ENCODE data around the gene NUP93. TPM values are rescaled to one million over a fixed set of nuclear protein-coding genes. Genes with fewer than 3 reads are reported as not detected.
A peak's percentile ranks its signal among the peaks of the same experiment; 100 is the strongest.

NUP93 gene
- total and polyA plus RNA-seq, 9 of the 15 experiments (the other 6 are each of a cell fraction or from before 2014, with no cell fraction given), result 92.0 to 162 (median 121) TPM

GRCh38 chr16:56732366-56732765 lies 2.4 kb downstream of the NUP93 start:
- 100% methylated on average over 1 of the region's 2 CpGs for WGBS (ENCODE audit: insufficient coverage, low coverage, missing lambda C conversion rate)
- ChIA-PET POLR2A (no interaction called here), CTCF (ENCODE audit: low intra/inter-chr PET ratio) (no interaction called here)
- Histone ChIP-seq H3K27ac (ENCODE audit: extremely low read depth, low read depth, low read length) (no peak overlapping the region), H3K36me3 (ENCODE audit: control insufficient read depth, insufficient read depth, low read length) (peaks cover 31% of the 10 kb centered on the region), H2AFZ (ENCODE audit: low read depth, low read length) (no peak overlapping the region), H3K79me2 (ENCODE audit: control insufficient read depth, insufficient read depth, low read length) (peaks cover 75% of the 10 kb centered on the region), H4K20me1 (replicated peaks; ENCODE audit: control insufficient read depth, insufficient read depth, low read length) (peaks cover 27% of the 10 kb centered on the region), H3K9me1 (ENCODE audit: control insufficient read depth, insufficient read depth, low read length) (peaks cover 3% of the 10 kb centered on the region), H3K4me3 (no peak overlapping the region), H3K9ac (ENCODE audit: insufficient read depth in 1 of 2, low read depth in 2 of 2, low read length in 2 of 2) (no peak overlapping the region), H3K9me3 (replicated peaks; ENCODE audit: control insufficient read depth, insufficient read depth, low read depth, low read length) (no peaks in the 10 kb centered on the region), H3K4me2 (ENCODE audit: insufficient read depth, low read length) (no peak overlapping the region), H3K4me1 (replicated peaks in 1 of 2; ENCODE audit: control insufficient read depth in 2 of 2, insufficient read depth in 2 of 2, low read length in 2 of 2) (peaks cover 26 to 40% of the 10 kb centered on the region in 2 experiments), H3K27me3 (ENCODE audit: control insufficient read depth in 2 of 2, insufficient read depth in 2 of 2, low read length in 2 of 2) (no peaks in the 10 kb centered on the region)
- intact Hi-C loops (cut with micrococcal nuclease), result no loop called here
- DNase-seq (ENCODE audit: extremely low read depth in 1 of 4, low spot score in 3 of 4) (no peak), FAIRE-seq (no peak), ATAC-seq (no peak)
- no peak for TF ChIP-seq ZFPM2 (CRISPR knock-in tag; IDR thresholded peaks at IDR 0.05)
- no peak for TF ChIP-seq POLR2H (tag; IDR thresholded peaks at IDR 0.05; ENCODE audit: low read depth)
- TF ChIP-seq ZBTB43 (CRISPR knock-in tag; IDR thresholded peaks at IDR 0.05), result no peak
- no peak for TF ChIP-seq MCM3 (IDR thresholded peaks at IDR 0.05)
- TF ChIP-seq SLC30A9 (CRISPR knock-in tag; IDR thresholded peaks at IDR 0.05), result no peak
- BruUV-seq (replicated peaks), result no TSS peak
- in situ Hi-C loops (cut with MboI), result no loop called here

- peaks cover 26 to 40% of the 10 kb centered on the region in 2 experiments for H3K4me1 ChIP-seq (replicated peaks in 1 of 2; ENCODE audit: control insufficient read depth in 2 of 2, insufficient read depth in 2 of 2, low read length in 2 of 2)
- no peak overlapping the region for H3K4me3 ChIP-seq
- no peak overlapping the region for H3K27ac ChIP-seq (ENCODE audit: extremely low read depth, low read depth, low read length)
- POLR2A ChIA-PET, result interaction anchor here (1.8 kb wide), 1 partner anchor 10 kb away, joined by 9 read pairs; no protein-coding TSS in a partner anchor
- in situ Hi-C loops (cut with MboI), result no loop called here
- H3K9me3 ChIP-seq (replicated peaks; ENCODE audit: control insufficient read depth, insufficient read depth, low read depth, low read length), result no peaks in the 10 kb centered on the region
- intact Hi-C loops (cut with micrococcal nuclease), result no loop called here
- no peak overlapping the region for H3K4me2 ChIP-seq (ENCODE audit: insufficient read depth, low read length)
- BruUV-seq (replicated peaks), result no TSS peak
- DNase-seq (ENCODE audit: extremely low read depth in 1 of 4, low spot score in 3 of 4), result no peak
- no peak overlapping the region for H2AFZ ChIP-seq (ENCODE audit: low read depth, low read length)
- no peak for ATAC-seq
- peaks cover 79% of the 10 kb centered on the region for H3K79me2 ChIP-seq (ENCODE audit: control insufficient read depth, insufficient read depth, low read length)
- H3K27me3 ChIP-seq (ENCODE audit: control insufficient read depth in 2 of 2, insufficient read depth in 2 of 2, low read length in 2 of 2), result no peaks in the 10 kb centered on the region
- peak overlapping the region in 1 of 2 experiments; percentile 21; a peak in 1 of 4 replicates for H3K9ac ChIP-seq (ENCODE audit: insufficient read depth in 1 of 2, low read depth in 2 of 2, low read length in 2 of 2)
- peaks cover 31% of the 10 kb centered on the region for H3K36me3 ChIP-seq (ENCODE audit: control insufficient read depth, insufficient read depth, low read length)
- peaks cover 3% of the 10 kb centered on the region for H3K9me1 ChIP-seq (ENCODE audit: control insufficient read depth, insufficient read depth, low read length)
- CTCF ChIA-PET (ENCODE audit: low intra/inter-chr PET ratio), result no interaction called here
- H4K20me1 ChIP-seq (replicated peaks; ENCODE audit: control insufficient read depth, insufficient read depth, low read length), result peaks cover 27% of the 10 kb centered on the region
- TF ChIP-seq ELK1 (CRISPR knock-in tag; IDR thresholded peaks at IDR 0.05), result no peak
- TF ChIP-seq ESRRA (IDR thresholded peaks at IDR 0.05; ENCODE audit: borderline replicate concordance, low read depth), result no peak
- no peak for FAIRE-seq
- 93% methylated on average over 1 of the region's 1 CpG for WGBS (ENCODE audit: insufficient coverage, low coverage, missing lambda C conversion rate)
These were observed 2.9 kb downstream of the NUP93 start for GRCh38 chr16:56732832-56733231.

Data from K562 (cell line).